GM23338 (cell line): ENCODE data around the gene IL21R.

ENCODE experiments used
- JUNB ChIP-seq: IDR thresholded peaks from one replicate; pipeline ENCODE4 v1.6.1; 2016; ENCODE audit warnings: antibody characterized with exemption; ENCODE audit not compliant: unreplicated experiment
- TF ChIP-seq, protein P1 (sequence below), 2 experiments: fragments of 200-600 bp in 1 of 2; sonication (generic) in 1 of 2; conservative IDR thresholded peaks; 2 replicates each; pipeline versions ENCODE4 v1.5.1 to v1.6.1; 2016 to 2017; ENCODE audit warnings: antibody characterized with exemption in 2 of 2, low read depth in 2 of 2, mild to moderate bottlenecking in 2 of 2, moderate library complexity in 1 of 2
- TF ChIP-seq, protein P2 (sequence below): IDR thresholded peaks from one replicate; pipeline ENCODE4 v1.6.1; 2018; ENCODE audit warnings: antibody characterized with exemption; ENCODE audit not compliant: unreplicated experiment

DNA sequence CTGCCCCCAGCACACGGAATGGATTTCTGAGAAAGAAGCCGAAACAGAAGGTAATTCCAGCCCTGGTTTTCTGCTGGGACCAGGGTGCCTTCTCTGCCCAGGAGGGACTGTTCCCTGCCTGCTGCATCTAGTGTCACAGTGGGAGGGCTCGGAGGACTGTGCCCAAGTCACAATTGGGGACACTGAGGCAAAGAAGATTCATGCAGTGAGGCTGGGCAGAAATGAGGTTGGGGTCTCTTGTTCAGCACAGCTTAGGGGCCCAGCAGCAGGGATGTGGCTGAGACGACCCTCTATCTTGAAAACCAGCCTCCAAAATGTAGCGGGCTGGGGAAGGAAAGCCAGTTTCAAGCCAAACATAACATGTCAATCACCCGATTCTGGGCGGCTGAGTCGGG, 592 bp downstream of the IL21R start:
- TF ChIP-seq, protein P1, sequence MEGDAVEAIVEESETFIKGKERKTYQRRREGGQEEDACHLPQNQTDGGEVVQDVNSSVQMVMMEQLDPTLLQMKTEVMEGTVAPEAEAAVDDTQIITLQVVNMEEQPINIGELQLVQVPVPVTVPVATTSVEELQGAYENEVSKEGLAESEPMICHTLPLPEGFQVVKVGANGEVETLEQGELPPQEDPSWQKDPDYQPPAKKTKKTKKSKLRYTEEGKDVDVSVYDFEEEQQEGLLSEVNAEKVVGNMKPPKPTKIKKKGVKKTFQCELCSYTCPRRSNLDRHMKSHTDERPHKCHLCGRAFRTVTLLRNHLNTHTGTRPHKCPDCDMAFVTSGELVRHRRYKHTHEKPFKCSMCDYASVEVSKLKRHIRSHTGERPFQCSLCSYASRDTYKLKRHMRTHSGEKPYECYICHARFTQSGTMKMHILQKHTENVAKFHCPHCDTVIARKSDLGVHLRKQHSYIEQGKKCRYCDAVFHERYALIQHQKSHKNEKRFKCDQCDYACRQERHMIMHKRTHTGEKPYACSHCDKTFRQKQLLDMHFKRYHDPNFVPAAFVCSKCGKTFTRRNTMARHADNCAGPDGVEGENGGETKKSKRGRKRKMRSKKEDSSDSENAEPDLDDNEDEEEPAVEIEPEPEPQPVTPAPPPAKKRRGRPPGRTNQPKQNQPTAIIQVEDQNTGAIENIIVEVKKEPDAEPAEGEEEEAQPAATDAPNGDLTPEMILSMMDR (conservative IDR thresholded peaks at IDR 0.05; ENCODE audit: low read depth in 2 of 2): no peak
- TF ChIP-seq JUNB: no peak
- TF ChIP-seq, protein P2, sequence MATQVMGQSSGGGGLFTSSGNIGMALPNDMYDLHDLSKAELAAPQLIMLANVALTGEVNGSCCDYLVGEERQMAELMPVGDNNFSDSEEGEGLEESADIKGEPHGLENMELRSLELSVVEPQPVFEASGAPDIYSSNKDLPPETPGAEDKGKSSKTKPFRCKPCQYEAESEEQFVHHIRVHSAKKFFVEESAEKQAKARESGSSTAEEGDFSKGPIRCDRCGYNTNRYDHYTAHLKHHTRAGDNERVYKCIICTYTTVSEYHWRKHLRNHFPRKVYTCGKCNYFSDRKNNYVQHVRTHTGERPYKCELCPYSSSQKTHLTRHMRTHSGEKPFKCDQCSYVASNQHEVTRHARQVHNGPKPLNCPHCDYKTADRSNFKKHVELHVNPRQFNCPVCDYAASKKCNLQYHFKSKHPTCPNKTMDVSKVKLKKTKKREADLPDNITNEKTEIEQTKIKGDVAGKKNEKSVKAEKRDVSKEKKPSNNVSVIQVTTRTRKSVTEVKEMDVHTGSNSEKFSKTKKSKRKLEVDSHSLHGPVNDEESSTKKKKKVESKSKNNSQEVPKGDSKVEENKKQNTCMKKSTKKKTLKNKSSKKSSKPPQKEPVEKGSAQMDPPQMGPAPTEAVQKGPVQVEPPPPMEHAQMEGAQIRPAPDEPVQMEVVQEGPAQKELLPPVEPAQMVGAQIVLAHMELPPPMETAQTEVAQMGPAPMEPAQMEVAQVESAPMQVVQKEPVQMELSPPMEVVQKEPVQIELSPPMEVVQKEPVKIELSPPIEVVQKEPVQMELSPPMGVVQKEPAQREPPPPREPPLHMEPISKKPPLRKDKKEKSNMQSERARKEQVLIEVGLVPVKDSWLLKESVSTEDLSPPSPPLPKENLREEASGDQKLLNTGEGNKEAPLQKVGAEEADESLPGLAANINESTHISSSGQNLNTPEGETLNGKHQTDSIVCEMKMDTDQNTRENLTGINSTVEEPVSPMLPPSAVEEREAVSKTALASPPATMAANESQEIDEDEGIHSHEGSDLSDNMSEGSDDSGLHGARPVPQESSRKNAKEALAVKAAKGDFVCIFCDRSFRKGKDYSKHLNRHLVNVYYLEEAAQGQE: no peak
